Inferior parietal cortex (tissue), 1 donor: ENCODE data around the gene FAR2.

Experiments
- DNase-seq: peaks from one replicate; pipeline ENCODE4 v3.0.0-alpha.2; 2016; ENCODE audit errors: extremely low spot score

The FAR2 gene

GRCh38 chr12:29204521-29204920, 55.4 kb downstream of the FAR2 start:
- no peak for DNase-seq

GRCh38 chr12:29207120-29207519, 58.0 kb downstream of the FAR2 start:
- no peak for DNase-seq

DNA sequence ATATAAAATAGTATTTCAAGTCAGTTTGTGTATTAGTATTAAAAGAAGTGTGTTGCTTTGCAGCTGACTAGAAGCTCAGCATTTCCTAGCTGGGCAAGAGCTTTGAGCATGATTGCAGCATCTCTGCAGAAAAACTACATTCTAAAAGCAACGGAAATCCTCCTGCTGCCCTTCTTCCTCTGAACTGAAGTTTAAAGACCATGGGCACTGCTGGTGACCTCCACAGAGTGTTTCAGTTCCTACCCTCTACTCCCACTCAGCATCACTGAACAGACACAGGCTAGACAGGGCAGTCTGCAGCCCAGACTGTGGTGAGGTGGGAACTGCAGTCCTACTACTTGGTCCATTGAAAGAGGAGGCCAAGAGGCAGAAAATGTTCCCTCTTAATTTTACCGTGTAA, 59.0 kb downstream of the FAR2 start:
- DNase-seq, result no peak

GRCh38 chr12:29208936-29209701, 60.0 kb downstream of the FAR2 start:
- no peak for DNase-seq

DNA sequence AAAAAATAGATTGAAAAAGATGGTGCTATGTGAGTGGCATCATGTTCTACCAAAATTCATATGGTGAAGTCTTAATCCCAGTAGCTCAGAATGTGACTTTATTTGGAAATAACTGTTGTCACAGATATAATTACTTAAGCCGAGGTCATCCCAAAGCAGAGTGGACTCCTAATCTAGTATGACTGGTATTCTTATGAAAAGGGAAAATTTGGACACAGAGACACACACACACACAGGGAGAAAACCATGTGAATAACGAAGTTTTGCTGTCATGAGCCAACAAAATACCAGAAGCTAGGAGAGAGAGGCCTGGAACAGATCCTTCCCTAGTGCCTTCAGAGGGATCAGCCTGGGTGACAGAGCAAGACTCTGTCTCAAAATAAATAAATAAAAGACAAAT, 62.6 kb downstream of the FAR2 start:
- no peak for DNase-seq

- DNase-seq, result no peak
Observed at GRCh38 chr12:29212682-29213403, 63.8 kb downstream of the FAR2 start.

DNA sequence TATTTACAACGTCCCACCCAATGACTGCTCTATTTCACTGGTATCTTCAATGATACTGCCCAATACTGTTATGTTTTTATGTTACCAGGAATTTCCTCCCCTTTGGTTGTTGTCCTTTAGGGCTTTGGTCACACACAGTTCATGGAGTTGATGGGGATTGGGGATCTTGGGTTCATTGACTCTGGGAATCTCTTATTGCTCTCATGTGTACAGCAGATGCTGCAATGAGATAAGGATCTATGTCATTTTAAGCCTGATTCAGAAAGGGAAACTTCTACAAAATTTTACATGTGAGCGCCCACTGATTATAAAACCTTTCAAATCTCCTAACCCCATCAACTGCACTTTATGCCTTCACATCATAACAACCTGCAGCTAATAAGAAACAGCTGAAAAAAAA, 67.2 kb downstream of the FAR2 start:
- no peak for DNase-seq

DNA sequence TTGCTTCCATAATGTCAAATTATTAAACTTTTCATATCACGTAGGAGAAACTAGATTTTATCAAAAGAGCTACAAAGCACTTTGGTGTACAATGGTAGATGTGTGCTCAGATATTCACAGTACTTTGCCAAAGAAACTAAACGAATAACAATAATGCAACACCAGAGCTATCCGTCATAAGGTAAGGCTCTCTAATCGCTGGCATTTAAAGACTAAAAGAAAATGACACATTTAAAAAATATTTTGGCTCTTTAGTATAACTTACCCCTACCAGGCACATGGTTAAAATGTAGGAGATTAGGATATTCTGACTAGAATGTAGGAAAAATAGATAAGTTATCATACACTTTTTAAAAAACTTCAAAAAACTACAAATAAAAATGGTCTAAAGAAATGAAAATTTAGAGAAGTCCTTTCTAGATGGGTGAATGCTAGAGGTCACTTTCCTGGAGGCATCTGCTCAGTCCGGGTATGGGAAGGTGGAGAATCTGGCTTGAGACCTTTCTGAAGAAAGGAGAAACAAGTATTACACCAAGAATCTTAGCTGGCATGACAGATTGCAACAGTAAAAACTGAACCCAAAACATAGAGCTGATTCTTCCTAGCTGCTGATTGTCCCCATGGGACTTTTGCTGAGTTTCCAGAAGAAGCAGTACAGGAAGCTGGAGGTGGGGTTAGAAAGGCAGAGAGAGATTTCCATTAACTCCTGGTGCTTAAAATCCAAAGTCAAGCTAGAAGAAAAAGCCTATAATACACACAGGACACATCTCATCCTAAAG, 67.9 kb downstream of the FAR2 start:
- no peak for DNase-seq

DNA sequence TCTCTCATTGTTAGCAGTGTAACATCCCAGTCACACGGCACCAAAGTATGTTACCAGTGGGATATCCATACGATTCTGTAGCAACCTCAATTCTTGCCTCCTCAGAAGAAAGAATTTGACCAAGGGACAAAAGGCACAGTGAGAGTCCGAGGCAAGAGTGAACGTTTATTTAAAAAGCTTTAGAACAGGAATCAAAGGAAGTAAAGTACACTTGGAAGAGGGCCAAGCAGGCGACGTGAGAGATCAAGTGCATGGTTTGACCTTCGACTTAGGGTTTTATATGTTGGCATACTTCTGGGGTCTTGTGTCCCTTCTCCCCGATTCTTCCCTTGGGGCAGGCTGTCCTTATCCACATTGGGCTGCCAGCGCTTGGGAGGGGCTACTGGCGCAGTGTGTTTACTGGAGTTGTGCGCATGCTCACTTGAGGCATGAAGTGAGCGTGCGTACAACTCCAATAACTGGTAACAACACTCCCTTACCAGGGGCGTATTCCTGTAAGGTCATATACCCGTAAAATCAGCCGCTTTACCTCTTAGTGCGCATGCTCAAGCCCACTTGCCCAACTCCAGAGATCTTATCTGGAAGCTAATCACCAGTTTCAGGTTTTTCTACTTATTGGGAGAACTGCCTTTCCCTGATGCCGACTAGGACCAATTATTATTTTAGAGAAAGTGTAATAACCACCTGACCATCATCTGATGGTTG, 71.7 kb downstream of the FAR2 start:
- DNase-seq, result no peak

DNA sequence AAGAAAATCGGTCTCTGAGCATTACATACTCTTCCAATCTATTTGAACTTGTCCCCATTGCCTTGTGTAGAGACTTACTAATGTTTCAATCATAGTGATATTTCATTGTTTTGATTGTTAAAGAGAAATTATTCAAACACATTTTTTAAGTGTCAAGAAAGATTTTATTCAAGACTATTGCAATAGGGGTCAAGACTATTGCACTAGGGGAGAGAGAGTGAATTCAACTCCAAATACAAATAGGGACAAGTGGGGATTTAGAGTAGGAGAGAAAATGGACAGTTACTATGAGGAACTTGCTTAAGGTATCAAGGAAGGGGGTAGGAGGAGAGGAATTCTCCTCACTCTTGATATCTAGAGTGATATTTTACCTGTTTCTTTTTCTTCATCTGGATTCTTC, 73.1 kb downstream of the FAR2 start:
- no peak for DNase-seq

- no peak for DNase-seq
Observed at GRCh38 chr12:29223426-29223825, 74.3 kb downstream of the FAR2 start.

GRCh38 chr12:29223956-29224543, 75.0 kb downstream of the FAR2 start:
- DNase-seq, result no peak

- DNase-seq, result no peak
Observed at GRCh38 chr12:29224572-29224971, 75.5 kb downstream of the FAR2 start.

DNA sequence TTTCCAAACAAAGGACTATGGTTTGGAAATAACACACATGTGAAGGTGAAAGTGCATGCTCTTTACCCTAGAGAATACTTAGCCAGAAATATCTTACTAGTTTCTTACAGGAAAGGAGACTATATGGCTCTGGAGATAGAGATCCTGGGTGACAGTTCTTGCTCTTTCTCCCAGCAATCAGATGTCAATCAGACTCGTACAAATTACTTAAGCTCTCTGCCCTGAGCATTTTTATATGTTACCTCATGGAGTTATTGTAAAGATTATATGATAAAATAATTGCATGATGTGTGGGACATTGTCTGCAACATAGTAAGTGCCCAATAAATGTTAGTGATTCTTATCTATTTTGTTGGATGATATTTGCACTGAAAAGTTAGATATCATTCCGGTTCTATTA, 76.8 kb downstream of the FAR2 start:
- no peak for DNase-seq

DNA sequence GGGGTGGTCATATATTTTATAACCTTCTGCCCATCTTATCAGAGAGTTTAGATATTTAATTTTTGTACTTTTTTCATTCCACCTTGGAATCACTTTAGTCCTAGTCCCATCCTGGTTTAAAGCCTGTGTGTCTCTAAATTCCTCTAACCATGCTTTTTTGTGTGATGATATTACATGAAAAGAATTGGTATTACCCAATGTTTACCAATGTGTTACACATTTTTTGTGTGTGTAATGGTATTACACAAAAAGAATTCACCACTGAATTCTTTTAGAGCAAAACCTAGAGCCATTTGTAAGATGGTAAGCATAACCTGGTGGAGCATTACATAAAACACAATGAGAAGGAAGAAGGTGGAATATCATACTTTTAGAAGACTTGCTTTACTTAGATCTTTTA, 77.5 kb downstream of the FAR2 start:
- no peak for DNase-seq

DNA sequence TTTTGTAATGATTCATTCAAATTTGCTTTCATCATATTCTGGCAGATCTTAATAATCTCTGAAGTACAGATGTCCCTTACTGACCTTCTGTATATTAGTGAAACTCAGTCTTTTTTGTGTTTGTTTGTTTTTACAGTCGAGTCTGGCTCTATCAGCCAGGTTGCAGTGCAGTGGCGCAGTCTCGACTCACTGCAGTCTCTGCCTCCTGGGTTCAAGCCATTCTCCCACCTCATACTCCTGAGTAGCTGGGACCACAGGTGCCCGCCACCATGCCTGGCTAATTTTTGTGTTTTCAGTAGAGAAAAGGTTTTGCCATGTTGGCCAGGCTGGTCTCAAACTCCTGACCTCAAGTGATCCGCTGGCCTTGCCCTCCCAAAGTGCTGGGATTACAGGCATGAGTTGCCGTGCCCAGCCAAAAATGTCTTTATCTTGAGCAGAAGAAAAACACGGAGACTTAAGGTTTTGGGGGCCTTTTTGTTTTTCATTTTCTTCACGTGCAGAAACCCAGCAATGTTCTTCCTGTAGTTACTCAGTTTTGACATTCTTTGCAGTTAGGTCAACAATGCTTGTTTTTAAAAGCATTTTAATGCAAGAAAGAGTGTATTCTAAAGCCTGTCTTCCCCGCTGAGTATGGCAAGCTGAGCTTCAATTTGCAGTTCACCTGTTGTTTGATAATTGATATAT, 79.5 kb downstream of the FAR2 start:
- DNase-seq, result no peak

DNA sequence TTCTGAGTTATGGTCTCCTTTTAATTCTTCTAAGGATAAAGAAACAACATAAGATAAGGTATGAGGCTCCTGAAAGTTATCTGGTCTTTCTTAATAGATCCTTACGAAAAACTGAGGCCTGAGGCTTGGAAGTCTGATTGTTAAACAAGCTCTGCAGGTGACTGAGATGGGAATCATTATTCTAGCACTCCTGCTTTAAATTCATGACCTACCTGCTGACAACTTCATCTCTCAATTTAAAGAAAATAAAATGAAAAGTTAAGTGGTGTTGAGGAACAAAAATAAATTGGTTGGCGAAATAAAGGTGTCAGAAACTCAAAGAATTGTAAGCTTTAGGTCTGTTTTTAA, 80.1 kb downstream of the FAR2 start:
- DNase-seq, result no peak

DNA sequence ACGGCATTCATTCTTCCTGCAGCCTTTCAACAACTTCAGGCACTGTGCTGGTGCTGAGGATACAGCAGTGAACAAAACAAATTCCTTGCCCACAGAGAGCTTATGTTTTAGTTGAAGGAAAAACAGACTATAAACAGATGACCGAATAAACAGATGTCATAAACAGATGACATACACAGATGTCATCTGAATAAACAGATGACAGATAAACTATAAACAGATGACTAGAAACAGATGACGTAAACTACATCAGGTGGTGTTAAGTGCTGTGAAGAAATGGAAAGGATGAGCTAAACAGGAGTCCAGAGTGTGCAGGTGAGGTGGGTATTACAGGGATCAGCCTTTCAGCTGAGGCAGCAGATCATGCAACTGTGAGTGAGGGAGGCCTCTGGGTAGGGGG, 80.9 kb downstream of the FAR2 start:
- no peak for DNase-seq

DNA sequence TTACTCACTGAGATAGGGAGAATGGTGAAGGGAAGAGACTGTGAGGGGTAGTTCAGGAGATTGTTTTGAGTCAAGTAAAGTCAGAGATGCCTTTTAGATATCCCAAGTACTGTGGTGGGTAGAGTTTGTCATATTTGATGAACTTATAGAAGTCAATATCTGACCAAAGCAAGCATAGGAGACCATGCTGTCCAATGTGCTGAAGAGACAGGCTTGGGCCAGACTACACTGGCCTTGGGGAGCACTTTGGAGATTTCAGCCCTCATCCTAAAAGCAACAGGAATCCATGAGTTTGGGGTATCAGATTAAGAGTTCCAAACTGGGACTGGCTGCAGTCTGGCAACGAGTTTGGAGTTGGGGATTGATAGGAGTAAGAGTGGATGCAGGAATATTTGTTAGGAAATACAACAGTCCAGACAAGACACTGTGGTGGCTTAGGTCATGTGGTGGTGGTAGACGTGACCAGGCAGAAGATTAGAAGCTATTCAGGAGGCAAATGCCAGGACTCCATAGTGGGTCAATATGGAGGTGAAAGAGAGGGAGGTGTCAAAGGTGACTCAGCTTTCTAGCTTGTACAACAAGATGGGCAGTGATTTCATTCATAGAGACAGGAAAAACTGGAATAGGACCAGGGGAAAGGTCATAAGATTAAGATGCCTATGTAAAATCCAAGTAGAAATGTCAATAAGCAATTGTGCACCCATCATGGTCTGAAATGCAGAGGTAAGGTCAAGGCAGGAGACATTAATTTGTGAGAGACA, 81.9 kb downstream of the FAR2 start:
- no peak for DNase-seq

- no peak for DNase-seq
Observed at GRCh38 chr12:29232086-29232485, 83.0 kb downstream of the FAR2 start.
